NCI-H2196 (cell line): ENCODE measurements around the gene PBXIP1.

Source experiments
- DNase-seq: peaks from one replicate; lab custom pipeline; 2025; ENCODE audit not compliant: unreplicated experiment; lab: John Stamatoyannopoulos, UW

Gene PBXIP1, protein sequence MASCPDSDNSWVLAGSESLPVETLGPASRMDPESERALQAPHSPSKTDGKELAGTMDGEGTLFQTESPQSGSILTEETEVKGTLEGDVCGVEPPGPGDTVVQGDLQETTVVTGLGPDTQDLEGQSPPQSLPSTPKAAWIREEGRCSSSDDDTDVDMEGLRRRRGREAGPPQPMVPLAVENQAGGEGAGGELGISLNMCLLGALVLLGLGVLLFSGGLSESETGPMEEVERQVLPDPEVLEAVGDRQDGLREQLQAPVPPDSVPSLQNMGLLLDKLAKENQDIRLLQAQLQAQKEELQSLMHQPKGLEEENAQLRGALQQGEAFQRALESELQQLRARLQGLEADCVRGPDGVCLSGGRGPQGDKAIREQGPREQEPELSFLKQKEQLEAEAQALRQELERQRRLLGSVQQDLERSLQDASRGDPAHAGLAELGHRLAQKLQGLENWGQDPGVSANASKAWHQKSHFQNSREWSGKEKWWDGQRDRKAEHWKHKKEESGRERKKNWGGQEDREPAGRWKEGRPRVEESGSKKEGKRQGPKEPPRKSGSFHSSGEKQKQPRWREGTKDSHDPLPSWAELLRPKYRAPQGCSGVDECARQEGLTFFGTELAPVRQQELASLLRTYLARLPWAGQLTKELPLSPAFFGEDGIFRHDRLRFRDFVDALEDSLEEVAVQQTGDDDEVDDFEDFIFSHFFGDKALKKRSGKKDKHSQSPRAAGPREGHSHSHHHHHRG

GRCh38 chr1:154955718-154956543 is at the start of gene PBXIP1:
Gene PBXIP1 (minus strand): TSS chr1:154956099. CDS start chr1:154953721, 2,378 bp downstream.
- peak; percentile 86 for DNase-seq

DNA sequence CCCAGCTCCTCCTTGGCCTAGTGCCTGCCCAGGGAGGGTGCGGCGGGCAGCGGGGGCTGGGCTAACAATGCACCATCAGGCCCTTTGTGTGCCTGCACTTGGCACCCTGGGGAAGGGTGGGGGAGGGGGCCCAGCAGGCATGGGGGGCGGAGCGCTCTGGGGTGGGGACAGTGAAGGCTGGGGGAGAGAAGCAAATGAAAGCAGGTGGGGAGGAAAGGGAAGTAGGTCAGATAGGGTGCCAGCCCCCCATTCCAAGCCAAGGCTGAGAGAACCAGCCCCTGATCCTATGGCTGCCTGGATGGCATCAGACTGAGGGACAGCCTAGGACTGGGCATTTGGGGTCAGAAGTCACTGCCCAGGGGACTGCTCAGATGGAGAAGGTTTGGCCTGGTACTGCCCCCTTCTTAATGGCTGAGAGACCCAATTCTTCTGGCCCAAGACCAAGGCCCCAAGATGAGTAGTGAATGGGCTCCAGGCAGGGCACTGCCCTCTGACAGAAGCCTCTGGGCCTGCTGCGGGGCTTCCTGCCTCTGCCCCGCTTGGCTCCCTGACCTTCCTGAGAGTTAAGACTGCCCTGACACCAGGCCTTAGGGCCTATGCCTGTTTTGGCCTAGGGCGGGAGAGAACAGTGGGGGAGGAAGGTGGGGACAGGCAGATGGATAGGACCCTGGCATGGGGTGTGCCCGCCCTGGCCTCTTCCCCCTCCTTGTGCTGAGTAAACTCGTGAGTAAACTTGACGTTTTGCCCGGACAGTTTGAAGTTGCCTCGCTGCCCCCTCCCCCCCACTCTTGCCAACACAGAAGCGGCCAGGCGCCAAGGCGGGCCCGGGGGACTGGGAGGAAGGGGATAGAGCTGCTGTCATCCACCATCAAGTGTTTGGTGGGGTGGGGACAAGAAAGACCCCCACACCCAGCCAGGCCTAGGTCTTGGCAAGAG is 49.4 kb upstream of the PBXIP1 start:
- peak; percentile 35 for DNase-seq

DNA sequence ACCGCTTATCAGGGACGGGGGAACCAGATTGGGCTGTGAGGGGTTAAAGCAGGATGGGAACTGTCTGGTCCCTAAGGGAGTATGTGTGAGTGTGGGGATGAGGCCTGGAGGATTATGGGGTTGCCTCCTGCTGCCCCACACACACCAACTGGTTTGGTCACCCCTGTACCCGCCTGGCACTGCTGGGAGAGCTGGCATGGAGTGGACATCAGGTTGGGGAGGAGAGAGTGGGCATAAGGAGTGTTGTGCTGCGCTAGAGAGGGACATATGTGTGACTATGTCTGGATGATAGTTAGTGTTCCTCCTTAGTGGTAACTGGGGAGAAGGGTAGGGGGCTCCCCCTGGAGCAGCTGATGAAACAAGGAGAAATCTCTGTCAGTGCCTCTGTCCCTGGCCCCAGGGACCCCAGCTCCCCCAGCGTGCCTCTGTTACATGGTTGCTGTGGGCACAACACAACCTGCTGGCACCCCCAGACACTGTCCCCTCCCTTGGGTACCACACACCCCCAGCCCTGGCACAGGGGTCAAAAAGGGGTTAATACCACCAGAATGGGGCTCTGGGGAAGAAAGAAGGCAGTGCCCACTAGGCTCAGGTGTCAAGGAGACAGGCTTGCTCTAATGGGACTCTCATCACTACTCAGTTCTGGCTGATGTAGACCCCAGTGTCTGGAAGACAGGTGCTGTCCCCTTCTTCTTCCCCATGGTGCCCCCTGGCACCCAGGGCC is 48.6 kb upstream of the PBXIP1 start:
- no peak for DNase-seq

- peak; percentile 67 for DNase-seq
Observed at GRCh38 chr1:155003766-155004351, 48.0 kb upstream of the PBXIP1 start.

GRCh38 chr1:155003227-155003765 is 47.4 kb upstream of the PBXIP1 start:
- DNase-seq: peak; percentile 58

- DNase-seq: no peak
Observed at GRCh38 chr1:155002464-155003226, 46.7 kb upstream of the PBXIP1 start, which contains the start of gene ZBTB7B. Gene ZBTB7B (plus strand): TSS chr1:155002802. CDS start chr1:155014661, 11,859 bp downstream.

DNA sequence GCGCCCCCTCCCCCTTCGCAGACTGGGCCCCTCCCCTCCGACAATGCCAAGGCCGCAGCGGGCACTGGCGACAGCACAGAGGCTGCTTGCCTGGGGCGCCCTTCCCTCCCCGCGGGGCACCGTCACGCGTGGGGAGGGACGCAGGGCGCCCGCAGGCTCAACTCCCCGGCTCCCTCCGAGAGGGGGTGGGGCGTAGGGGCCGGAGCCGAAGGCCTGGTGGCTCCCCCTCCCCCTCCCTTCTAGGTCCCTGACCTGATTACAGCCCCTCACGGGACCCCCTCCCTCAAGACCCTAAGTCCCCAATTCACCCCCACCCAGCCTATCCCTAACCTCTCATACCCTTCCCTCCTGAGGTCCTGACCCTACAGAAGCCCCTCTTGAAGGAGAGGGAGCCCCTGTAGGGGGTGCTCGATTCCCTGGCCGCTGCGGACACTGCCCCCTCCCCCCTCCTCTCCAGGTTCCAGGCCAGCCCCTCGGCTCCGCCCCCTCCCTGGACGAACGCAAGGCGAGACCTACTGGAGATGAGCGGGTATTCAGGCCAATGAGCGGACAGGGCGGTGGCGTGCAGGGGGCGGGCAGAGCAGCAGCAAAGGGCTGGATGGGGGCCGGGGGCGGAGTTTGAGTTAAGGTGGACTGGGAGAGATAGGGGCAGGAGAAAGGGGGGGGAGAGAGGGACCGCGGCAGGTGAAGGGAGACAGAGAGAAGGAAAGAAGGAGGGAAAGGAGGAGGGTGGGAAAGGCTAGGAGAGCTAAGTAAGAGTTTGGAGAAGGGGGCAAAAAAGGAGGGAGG is 46.0 kb upstream of the PBXIP1 start:
- DNase-seq: peak; percentile 99

DNA sequence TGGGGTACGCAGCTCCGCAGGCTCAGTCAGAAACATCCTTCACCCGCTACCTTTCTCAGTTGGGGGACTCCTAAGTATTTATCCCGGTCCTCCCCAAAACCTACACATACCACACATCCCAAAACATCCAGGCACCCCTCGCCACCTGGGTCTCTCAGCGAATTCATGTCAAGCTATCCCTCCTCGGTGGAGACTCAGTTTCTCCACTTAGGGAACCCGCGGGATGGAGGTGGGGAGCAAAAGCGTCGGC is 45.5 kb upstream of the PBXIP1 start:
- DNase-seq: no peak

DNA sequence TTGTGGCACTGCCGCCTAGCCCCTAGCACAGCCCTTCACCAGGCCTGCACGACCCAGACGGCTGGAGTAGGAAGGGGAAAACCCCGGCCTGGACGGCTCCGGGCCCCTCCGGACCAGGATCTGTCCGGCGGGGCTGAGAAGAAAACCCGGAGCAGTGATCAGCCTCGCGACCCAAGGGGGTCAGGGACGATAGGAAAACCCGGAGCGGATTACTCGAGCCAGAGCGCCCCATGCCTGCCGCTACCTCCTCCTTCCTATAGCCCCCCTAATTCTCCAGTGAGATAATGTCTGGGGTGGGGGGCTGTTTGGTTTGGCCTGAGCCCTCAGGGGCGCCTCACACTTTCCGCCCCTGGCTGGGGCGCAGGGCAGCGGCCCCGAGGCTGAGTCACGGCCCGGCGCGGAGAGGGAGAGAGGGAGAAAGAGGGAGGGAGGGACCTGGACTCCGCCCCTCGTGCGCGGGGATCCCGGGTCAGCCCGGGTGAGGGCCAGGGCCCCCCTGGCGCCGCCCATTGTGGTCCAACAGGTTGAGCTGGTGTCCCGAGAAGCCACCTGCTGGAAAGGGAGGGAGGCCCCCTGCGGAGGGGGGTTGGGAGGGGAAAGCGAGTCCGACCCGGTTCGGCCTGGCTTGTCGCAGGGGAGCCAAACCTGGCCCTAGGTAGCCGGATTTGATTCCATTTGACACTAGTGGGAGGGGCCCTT is 45.0 kb upstream of the PBXIP1 start:
- peak; percentile 97 for DNase-seq

- DNase-seq: no peak
Observed at GRCh38 chr1:155000411-155000725, 44.5 kb upstream of the PBXIP1 start.

- DNase-seq: no peak
Observed at GRCh38 chr1:154999571-155000410, 43.9 kb upstream of the PBXIP1 start.

GRCh38 chr1:154998818-154999570 is 43.1 kb upstream of the PBXIP1 start:
- DNase-seq: no peak

DNA sequence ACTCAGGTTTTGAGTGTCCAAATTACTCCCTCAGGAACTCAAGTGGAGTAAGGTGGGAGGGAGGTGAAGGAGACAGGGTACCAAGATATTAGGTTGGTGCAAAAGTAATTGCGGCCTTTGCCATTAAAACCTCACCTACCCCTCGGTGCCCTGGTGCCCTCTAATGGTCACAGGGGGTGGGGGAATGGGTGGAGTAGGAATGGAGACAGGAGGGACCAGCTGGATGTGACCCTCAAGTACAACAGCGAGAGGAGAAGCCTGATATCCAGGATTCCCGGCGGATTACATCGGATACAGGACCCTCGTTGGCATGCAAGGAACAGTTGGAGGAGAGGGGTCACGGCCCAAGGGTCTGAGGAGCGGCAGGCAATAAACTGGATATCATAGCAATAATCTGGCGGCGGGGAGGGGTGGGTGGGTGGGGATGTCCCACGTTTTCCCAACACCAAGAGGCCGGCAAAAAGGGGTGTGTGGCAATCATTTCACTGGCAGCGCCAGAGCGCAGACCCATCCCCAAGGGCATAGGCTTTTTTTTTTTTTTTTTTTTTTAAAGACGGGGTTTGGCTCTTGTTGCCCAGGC is 42.4 kb upstream of the PBXIP1 start:
- no peak for DNase-seq

GRCh38 chr1:154996966-154997701 is 41.2 kb upstream of the PBXIP1 start:
- DNase-seq: no peak
